ENCODE measurements around the gene RHEB.

- TF ChIP-seq CTCF (IDR thresholded peaks at IDR 0.05; ENCODE audit: insufficient read depth, low read length) (no peak), POLR2AphosphoS5 (IDR thresholded peaks at IDR 0.05; ENCODE audit: low read depth) (no peak), GABPA (IDR thresholded peaks at IDR 0.05; ENCODE audit: low read depth) (no peak), REST (IDR thresholded peaks at IDR 0.05; ENCODE audit: insufficient replicate concordance, low read depth) (no peak), SPI1 (IDR thresholded peaks at IDR 0.05; ENCODE audit: borderline replicate concordance, low read depth) (no peak)
Observed at GRCh38 chr7:151422212-151422611, 97.5 kb downstream of the RHEB start.

Data from HL-60 (cell line).